Measurements from ENCODE around the gene EVPLL.
A peak's percentile ranks its signal among the peaks of the same experiment; 100 is the strongest.
"Not testable (repeated sequence)": the region's sequence is repeated elsewhere in the genome, so short reads cannot be mapped to it uniquely, and the experiment has no call there.

EVPLL gene

GRCh38 chr17:18361837-18362697 is 15.5 kb upstream of the EVPLL start:
- H3K36me3 ChIP-seq (ENCODE audit: control insufficient read depth, insufficient read depth, low read length), result no peaks in the 10 kb centered on the region
- H3K4me3 ChIP-seq (ENCODE audit: low read length), result peak overlapping the region; percentile 83; the same call in 1 of the 2 replicates
- DNase-seq (ENCODE audit: low read depth, low spot score), result no peak
- H3K27me3 ChIP-seq (ENCODE audit: control insufficient read depth, insufficient read depth, low read length), result 0 out of 2 replicates have a peak, but pooled peaks cover 2% of the 10 kb centered on the region
- no peaks in the 10 kb centered on the region for H3K9me3 ChIP-seq (ENCODE audit: control insufficient read depth, insufficient read depth, low read length)
- no peak overlapping the region for H3K27ac ChIP-seq (ENCODE audit: low read length)
- H3K4me1 ChIP-seq (ENCODE audit: control insufficient read depth, insufficient read depth, low read length), result no peaks in the 10 kb centered on the region
- whole genome bisulfite sequencing (ENCODE audit: insufficient coverage, insufficient read length), result 100% methylated on average over 2 of the region's 15 CpGs

- Histone ChIP-seq H3K36me3 (ENCODE audit: control insufficient read depth, insufficient read depth, low read length) (no peaks in the 10 kb centered on the region), H3K27ac (ENCODE audit: low read length) (no peak overlapping the region), H3K4me3 (ENCODE audit: low read length) (peak overlapping the region; percentile 83), H3K9me3 (ENCODE audit: control insufficient read depth, insufficient read depth, low read length) (no peaks in the 10 kb centered on the region), H3K27me3 (ENCODE audit: control insufficient read depth, insufficient read depth, low read length) (0 out of 2 replicates have a peak, but pooled peaks cover 2% of the 10 kb centered on the region), H3K4me1 (ENCODE audit: control insufficient read depth, insufficient read depth, low read length) (no peaks in the 10 kb centered on the region)
- no CpG with 5 or more reads among the region's 14 CpGs for WGBS (ENCODE audit: insufficient coverage, insufficient read length)
- DNase-seq (ENCODE audit: low read depth, low spot score), result no peak
Observed at GRCh38 chr17:18362698-18363100, 14.9 kb upstream of the EVPLL start.

GRCh38 chr17:18363101-18364049 is 14.2 kb upstream of the EVPLL start, which contains the start of gene SHMT1:
SHMT1 (minus strand) TSS chr17:18363550; CDS start chr17:18355981, 7,569 bp downstream.
- Histone ChIP-seq H3K27me3 (ENCODE audit: control insufficient read depth, insufficient read depth, low read length) (0 out of 2 replicates have a peak, but pooled peaks cover 2% of the 10 kb centered on the region), H3K36me3 (ENCODE audit: control insufficient read depth, insufficient read depth, low read length) (no peaks in the 10 kb centered on the region), H3K4me3 (ENCODE audit: low read length) (peak within 1 kb of the TSS; percentile 83), H3K27ac (ENCODE audit: low read length) (no peak within 1 kb of the TSS), H3K9me3 (ENCODE audit: control insufficient read depth, insufficient read depth, low read length) (no peaks in the 10 kb centered on the region), H3K4me1 (ENCODE audit: control insufficient read depth, insufficient read depth, low read length) (no peaks in the 10 kb centered on the region)
- no CpG with 5 or more reads among the region's 76 CpGs for WGBS (ENCODE audit: insufficient coverage, insufficient read length)
- DNase-seq (ENCODE audit: low read depth, low spot score), result peak; percentile 94

- Histone ChIP-seq H3K4me1 (ENCODE audit: control insufficient read depth, insufficient read depth, low read length) (no peaks in the 10 kb centered on the region), H3K9me3 (ENCODE audit: control insufficient read depth, insufficient read depth, low read length) (no peaks in the 10 kb centered on the region), H3K36me3 (ENCODE audit: control insufficient read depth, insufficient read depth, low read length) (no peaks in the 10 kb centered on the region), H3K27ac (ENCODE audit: low read length) (no peak overlapping the region), H3K4me3 (ENCODE audit: low read length) (no peak overlapping the region), H3K27me3 (ENCODE audit: control insufficient read depth, insufficient read depth, low read length) (0 out of 2 replicates have a peak, but pooled peaks cover 2% of the 10 kb centered on the region)
- WGBS (ENCODE audit: insufficient coverage, insufficient read length), result no CpG with 5 or more reads among the region's 6 CpGs
- DNase-seq (ENCODE audit: low read depth, low spot score), result no peak
Observed at GRCh38 chr17:18364166-18364565, 13.4 kb upstream of the EVPLL start.

- no peaks in the 10 kb centered on the region for H3K36me3 ChIP-seq (ENCODE audit: control insufficient read depth, insufficient read depth, low read length)
- no peak overlapping the region for H3K4me3 ChIP-seq (ENCODE audit: low read length)
- H3K4me1 ChIP-seq (ENCODE audit: control insufficient read depth, insufficient read depth, low read length), result no peaks in the 10 kb centered on the region
- no peak for DNase-seq (ENCODE audit: low read depth, low spot score)
- no peaks in the 10 kb centered on the region for H3K9me3 ChIP-seq (ENCODE audit: control insufficient read depth, insufficient read depth, low read length)
- no peaks in the 10 kb centered on the region for H3K27me3 ChIP-seq (ENCODE audit: control insufficient read depth, insufficient read depth, low read length)
- no CpG with 5 or more reads among the region's 8 CpGs for WGBS (ENCODE audit: insufficient coverage, insufficient read length)
- no peak overlapping the region for H3K27ac ChIP-seq (ENCODE audit: low read length)
Observed at GRCh38 chr17:18368946-18369345, 8.6 kb upstream of the EVPLL start.

GRCh38 chr17:18370761-18371160 is 6.8 kb upstream of the EVPLL start:
- no CpG with 5 or more reads among the region's 5 CpGs for WGBS (ENCODE audit: insufficient coverage, insufficient read length)
- no peak overlapping the region for H3K4me3 ChIP-seq (ENCODE audit: low read length)

GRCh38 chr17:18371455-18371854 is 6.1 kb upstream of the EVPLL start:
- no peaks in the 10 kb centered on the region for H3K36me3 ChIP-seq (ENCODE audit: control insufficient read depth, insufficient read depth, low read length)
- DNase-seq (ENCODE audit: low read depth, low spot score), result no peak
- H3K9me3 ChIP-seq (ENCODE audit: control insufficient read depth, insufficient read depth, low read length), result no peaks in the 10 kb centered on the region
- H3K27ac ChIP-seq (ENCODE audit: low read length), result no peak overlapping the region
- no peak overlapping the region for H3K4me3 ChIP-seq (ENCODE audit: low read length)
- no CpG with 5 or more reads among the region's 7 CpGs for WGBS (ENCODE audit: insufficient coverage, insufficient read length)
- no peaks in the 10 kb centered on the region for H3K27me3 ChIP-seq (ENCODE audit: control insufficient read depth, insufficient read depth, low read length)
- H3K4me1 ChIP-seq (ENCODE audit: control insufficient read depth, insufficient read depth, low read length), result no peaks in the 10 kb centered on the region

More at GRCh38 chr17:18370761-18371160, 6.8 kb upstream of the EVPLL start:
- DNase-seq (ENCODE audit: low read depth, low spot score), result no peak
- Histone ChIP-seq H3K27ac (ENCODE audit: low read length) (no peak overlapping the region), H3K4me1 (ENCODE audit: control insufficient read depth, insufficient read depth, low read length) (no peaks in the 10 kb centered on the region), H3K27me3 (ENCODE audit: control insufficient read depth, insufficient read depth, low read length) (no peaks in the 10 kb centered on the region), H3K9me3 (ENCODE audit: control insufficient read depth, insufficient read depth, low read length) (no peaks in the 10 kb centered on the region), H3K36me3 (ENCODE audit: control insufficient read depth, insufficient read depth, low read length) (no peaks in the 10 kb centered on the region)

- WGBS (ENCODE audit: insufficient coverage, insufficient read length), result no CpG with 5 or more reads among the region's 6 CpGs
Observed at GRCh38 chr17:18373181-18373580, 4.4 kb upstream of the EVPLL start.

GRCh38 chr17:18374216-18374615 is 3.4 kb upstream of the EVPLL start:
- H3K4me1 ChIP-seq (ENCODE audit: control insufficient read depth, insufficient read depth, low read length), result no peaks in the 10 kb centered on the region
- H3K27me3 ChIP-seq (ENCODE audit: control insufficient read depth, insufficient read depth, low read length), result no peaks in the 10 kb centered on the region
- H3K27ac ChIP-seq (ENCODE audit: low read length), result no peak overlapping the region
- no peak for DNase-seq (ENCODE audit: low read depth, low spot score)
- no peaks in the 10 kb centered on the region for H3K36me3 ChIP-seq (ENCODE audit: control insufficient read depth, insufficient read depth, low read length)
- WGBS (ENCODE audit: insufficient coverage, insufficient read length), result no CpG with 5 or more reads among the region's 7 CpGs
- H3K9me3 ChIP-seq (ENCODE audit: control insufficient read depth, insufficient read depth, low read length), result no peaks in the 10 kb centered on the region
- H3K4me3 ChIP-seq (ENCODE audit: low read length), result no peak overlapping the region

More at GRCh38 chr17:18373181-18373580, 4.4 kb upstream of the EVPLL start:
- not testable (repeated sequence) for DNase-seq (ENCODE audit: low read depth, low spot score); H3K4me3 ChIP-seq (ENCODE audit: low read length); H3K36me3 ChIP-seq (ENCODE audit: control insufficient read depth, insufficient read depth, low read length); H3K27me3 ChIP-seq (ENCODE audit: control insufficient read depth, insufficient read depth, low read length); H3K4me1 ChIP-seq (ENCODE audit: control insufficient read depth, insufficient read depth, low read length); H3K27ac ChIP-seq (ENCODE audit: low read length); H3K9me3 ChIP-seq (ENCODE audit: control insufficient read depth, insufficient read depth, low read length)

- Histone ChIP-seq H3K4me1 (ENCODE audit: control insufficient read depth, insufficient read depth, low read length) (no peaks in the 10 kb centered on the region), H3K27ac (ENCODE audit: low read length) (no peak overlapping the region)
Observed at GRCh38 chr17:18378205-18378505, 577 bp downstream of the EVPLL start.

More at GRCh38 chr17:18378205-18378505, 577 bp downstream of the EVPLL start:
- no peaks in the 10 kb centered on the region for H3K27me3 ChIP-seq (ENCODE audit: control insufficient read depth, insufficient read depth, low read length)
- no peaks in the 10 kb centered on the region for H3K9me3 ChIP-seq (ENCODE audit: control insufficient read depth, insufficient read depth, low read length)
- no peaks in the 10 kb centered on the region for H3K36me3 ChIP-seq (ENCODE audit: control insufficient read depth, insufficient read depth, low read length)
- WGBS (ENCODE audit: insufficient coverage, insufficient read length), result no CpG with 5 or more reads among the region's 2 CpGs
- H3K4me3 ChIP-seq (ENCODE audit: low read length), result no peak overlapping the region
- DNase-seq (ENCODE audit: low read depth, low spot score), result no peak

All from iPS DF 6.9 (cell line).